HG03103 (cell line): ENCODE data around the gene PELI2.

Experiments used
- ATAC-seq: cut with Tn5 transposase; IDR thresholded peaks from one replicate; pipeline ENCODE4 v1.9.1; 2021; ENCODE audit warnings: low read depth; ENCODE audit not compliant: unreplicated experiment

PELI2 gene

GRCh38 chr14:56282179-56282578 is 164.0 kb downstream of the PELI2 start:
- no peak for ATAC-seq

GRCh38 chr14:56284641-56285040 is 166.4 kb downstream of the PELI2 start:
- no peak for ATAC-seq

GRCh38 chr14:56289155-56289554 is 170.9 kb downstream of the PELI2 start:
- ATAC-seq: no peak

GRCh38 chr14:56290195-56290594 is 172.0 kb downstream of the PELI2 start:
- no peak for ATAC-seq

- ATAC-seq: no peak
Observed at GRCh38 chr14:56292970-56293369, 174.8 kb downstream of the PELI2 start.

GRCh38 chr14:56293506-56293905 is 175.3 kb downstream of the PELI2 start:
- ATAC-seq: no peak

- no peak for ATAC-seq
Observed at GRCh38 chr14:56294128-56294527, 175.9 kb downstream of the PELI2 start.

- no peak for ATAC-seq
Observed at GRCh38 chr14:56295743-56296142, 177.5 kb downstream of the PELI2 start.

GRCh38 chr14:56297449-56297848 is 179.2 kb downstream of the PELI2 start:
- ATAC-seq: no peak

GRCh38 chr14:56299306-56299984 is 181.2 kb downstream of the PELI2 start:
- ATAC-seq: no peak

- ATAC-seq: no peak
Observed at GRCh38 chr14:56300495-56300894, 182.3 kb downstream of the PELI2 start.

GRCh38 chr14:56304456-56304855 is 186.2 kb downstream of the PELI2 start:
- ATAC-seq: no peak

- ATAC-seq: no peak
Observed at GRCh38 chr14:56309198-56309597, 191.0 kb downstream of the PELI2 start.

- no peak for ATAC-seq
Observed at GRCh38 chr14:56310643-56311042, 192.4 kb downstream of the PELI2 start.

GRCh38 chr14:56313789-56314188 is 195.6 kb downstream of the PELI2 start:
- no peak for ATAC-seq

GRCh38 chr14:56318393-56319115 is 200.3 kb downstream of the PELI2 start:
- no peak for ATAC-seq

- no peak for ATAC-seq
Observed at GRCh38 chr14:56321861-56322260, 203.7 kb downstream of the PELI2 start.

GRCh38 chr14:56322531-56322930 is 204.3 kb downstream of the PELI2 start:
- ATAC-seq: no peak

- ATAC-seq: no peak
Observed at GRCh38 chr14:56324454-56324853, 206.2 kb downstream of the PELI2 start.

- no peak for ATAC-seq
Observed at GRCh38 chr14:56324856-56325699, 206.9 kb downstream of the PELI2 start.

GRCh38 chr14:56328021-56328420 is 209.8 kb downstream of the PELI2 start:
- no peak for ATAC-seq
